Endothelial cell of umbilical vein (primary cell): ENCODE results near the gene CFTR. TPM values are rescaled to one million over a fixed set of nuclear protein-coding genes. Genes with fewer than 3 reads are reported as not detected.

ENCODE experiments used
- BruUV-seq: library from RNA; stranded (reverse); fragments of 400-500 nt; replicated peaks from 2 replicates; lab custom pipeline; 2021; lab: Mats Ljungman, UMichigan
- CTCF ChIA-PET: fragments of 300-600, 350-600 bp; sonication (Branson Sonifier 250); formaldehyde crosslinking; loops from one replicate; lab custom pipeline; 2021; ENCODE audit warnings: antibody characterized with exemption, inconsistent platforms; lab: Charles Lee
- POLR2A ChIA-PET: fragments of 300-600, 350-600 bp; sonication (Branson Sonifier 250); formaldehyde crosslinking; loops from one replicate; lab custom pipeline; 2021; ENCODE audit warnings: antibody characterized with exemption, inconsistent platforms; lab: Charles Lee
- DNase-seq: peaks from one replicate; pipeline ENCODE4 v3.0.0-alpha.2; 2011; ENCODE audit warnings: low read depth, low spot score
- FAIRE-seq: peaks from 2 replicates; lab custom pipeline; 2011; peaks lifted over from hg19 to GRCh38; lab: Jason Lieb, UNC
- H2AFZ ChIP-seq: 2 replicates; pipeline ENCODE4 v1.6.0; 2012; ENCODE audit warnings: low read depth, low read length, control low read depth, inconsistent platforms
- H3K27ac ChIP-seq: 2 replicates; pipeline ENCODE4 v1.5.1; 2011; ENCODE audit warnings: low read depth, mild to moderate bottlenecking, control low read depth, low read length, moderate library complexity; ENCODE audit not compliant: insufficient read depth
- H3K27me3 ChIP-seq, 2 experiments: 2 replicates each; pipeline versions ENCODE4 v1.6.0 to v1.6.1; 2011; ENCODE audit warnings: low read length in 2 of 2, mixed read lengths in 1 of 2; ENCODE audit not compliant: control insufficient read depth in 2 of 2, insufficient read depth in 2 of 2
- H3K36me3 ChIP-seq, 2 experiments: 2 replicates in 1 of 2; 3 replicates in 1 of 2; pipeline ENCODE4 v1.5.1; 2011; ENCODE audit warnings: low read length in 2 of 2, mild to moderate bottlenecking in 1 of 2, moderate library complexity in 1 of 2; ENCODE audit not compliant: control insufficient read depth in 2 of 2, insufficient read depth in 2 of 2; ENCODE audit errors: extremely low read depth in 1 of 2
- H3K4me1 ChIP-seq: 3 replicates; pipeline ENCODE4 v1.5.1; 2011; ENCODE audit warnings: mild to moderate bottlenecking, low read length; ENCODE audit not compliant: control insufficient read depth, insufficient read depth; ENCODE audit errors: extremely low read depth
- H3K4me2 ChIP-seq: 2 replicates; pipeline ENCODE4 v1.6.1; 2011; ENCODE audit warnings: low read length, control low read depth, mixed read lengths; ENCODE audit not compliant: insufficient read depth
- H3K4me3 ChIP-seq, 3 experiments: fragments of 200-600 bp in 1 of 3; sonication (generic), shearing (Covaris generic) in 1 of 3; replicated peaks in 1 of 3; 2 replicates each; pipeline ENCODE4 v1.5.1; 2011 to 2016; ENCODE audit warnings: control low read depth in 3 of 3, low read length in 3 of 3, mild to moderate bottlenecking in 2 of 3, inconsistent platforms in 1 of 3, low read depth in 1 of 3, moderate library complexity in 1 of 3; ENCODE audit not compliant: insufficient read depth in 1 of 3
- H3K79me2 ChIP-seq: 2 replicates; pipeline ENCODE4 v1.6.0; 2012; ENCODE audit warnings: low read length, inconsistent platforms; ENCODE audit not compliant: control insufficient read depth, insufficient read depth
- H3K9ac ChIP-seq: replicated peaks from 2 replicates; pipeline ENCODE3; 2011; ENCODE audit warnings: low read length, control low read depth; ENCODE audit not compliant: insufficient read depth; ENCODE audit errors: extremely low read depth
- H3K9me1 ChIP-seq: replicated peaks from 3 replicates; pipeline ENCODE4 v1.6.0; 2011; ENCODE audit warnings: mild to moderate bottlenecking, low read length; ENCODE audit not compliant: control insufficient read depth, insufficient read depth; ENCODE audit errors: extremely low read depth
- H3K9me3 ChIP-seq: replicated peaks from 2 replicates; pipeline ENCODE4 v1.5.1; 2012; ENCODE audit warnings: low read length, inconsistent platforms; ENCODE audit not compliant: control insufficient read depth, insufficient read depth
- H4K20me1 ChIP-seq: replicated peaks from 2 replicates; pipeline ENCODE3; 2011; ENCODE audit warnings: mild to moderate bottlenecking, low read length; ENCODE audit not compliant: control insufficient read depth, insufficient read depth; ENCODE audit errors: extremely low read depth
- CTCF ChIP-seq, 2 donors: IDR thresholded peaks; 1 replicate in 1 of 2; 2 replicates in 1 of 2; pipeline ENCODE4 v1.5.1; 2011; ENCODE audit warnings: low read length in 2 of 2, mild to moderate bottlenecking in 2 of 2, moderate library complexity in 2 of 2, control low read depth in 1 of 2, inconsistent platforms in 1 of 2, low read depth in 1 of 2; ENCODE audit not compliant: insufficient read depth in 1 of 2; ENCODE audit errors: extremely low read depth in 1 of 2
- EZH2 ChIP-seq: IDR thresholded peaks from 2 replicates; pipeline ENCODE4 v1.6.1; 2012; ENCODE audit warnings: borderline replicate concordance, low read depth, mild to moderate bottlenecking, moderate library complexity, low read length, inconsistent platforms; ENCODE audit not compliant: severe bottlenecking
- FOS ChIP-seq: IDR thresholded peaks from 2 replicates; pipeline ENCODE4 v1.6.1; 2011; ENCODE audit warnings: mild to moderate bottlenecking, low read length, moderate library complexity, borderline replicate concordance; ENCODE audit not compliant: insufficient read depth
- GATA2 ChIP-seq: IDR thresholded peaks from 2 replicates; pipeline ENCODE4 v1.7.0; 2011; ENCODE audit warnings: low read depth, mild to moderate bottlenecking, moderate library complexity, mixed read lengths, low read length; ENCODE audit not compliant: insufficient read length, insufficient read depth
- JUN ChIP-seq: IDR thresholded peaks from 2 replicates; pipeline ENCODE4 v1.6.1; 2011; ENCODE audit warnings: borderline replicate concordance, low read depth; ENCODE audit not compliant: insufficient read length, insufficient read depth
- MAX ChIP-seq: IDR thresholded peaks from 2 replicates; pipeline ENCODE4 v1.6.1; 2011; ENCODE audit not compliant: insufficient read depth, insufficient read length
- MYC ChIP-seq: IDR thresholded peaks from one replicate; pipeline ENCODE4 v1.6.1; 2011; ENCODE audit warnings: mild to moderate bottlenecking, low read depth, low read length
- POLR2A ChIP-seq: IDR thresholded peaks from 2 replicates; pipeline ENCODE4 v1.6.1; 2012; ENCODE audit warnings: low read depth, mild to moderate bottlenecking, control low read depth, low read length
- POLR2AphosphoS5 ChIP-seq: IDR thresholded peaks from 2 replicates; pipeline ENCODE4 v1.6.1; 2012; ENCODE audit warnings: low read depth, mild to moderate bottlenecking, control low read depth, low read length, moderate library complexity; ENCODE audit not compliant: insufficient read depth
- dilution Hi-C: fragments of 300-500 bp; cut with MboI; formaldehyde crosslinking; loops from one replicate; pipeline ENCODE4 v1.15.0; 2019; ENCODE audit warnings: low sequenced_read_pairs; ENCODE audit not compliant: extremely low pct_ligation_motif_present
- intact Hi-C: fragments of 100-400 bp; cut with micrococcal nuclease; formaldehyde crosslinking; loops from one replicate; pipeline ENCODE4 v1.10.0; 2022
- polyA plus RNA-seq, 4 experiments: library from polyadenylated mRNA; depleted of rRNA in 3 of 4; stranded (reverse) in 3 of 4; unstranded in 1 of 4; fragments of >200 nt; gene quantifications; 2 replicates each; pipeline versions ENCODE4 v1.2.1 to v1.2.3, GENCODE V29; 2011 to 2012; ENCODE audit warnings: missing spikeins in 1 of 4
- total RNA-seq: library from RNA; stranded (reverse); gene quantifications from 2 replicates; pipeline ENCODE4 v1.2.3, GENCODE V29; 2021

CFTR gene
- total and polyA plus RNA-seq, 2 donors (not counting 3 experiments of a cell fraction or from before 2014, with no cell fraction given) = 0.03 TPM; not detected in 1

GRCh38 chr7:117619681-117620080, 139.9 kb downstream of the CFTR start:
- Histone ChIP-seq H3K27me3 (no peaks in the 10 kb centered on the region), H4K20me1 (no peaks in the 10 kb centered on the region), H3K4me1 (no peaks in the 10 kb centered on the region), H3K9me3 (no peaks in the 10 kb centered on the region), H3K27ac (no peak overlapping the region), H3K4me2 (no peak overlapping the region), H3K4me3 (no peak overlapping the region), H3K9me1 (no peaks in the 10 kb centered on the region), H3K36me3 (no peaks in the 10 kb centered on the region), H2AFZ (no peak overlapping the region), H3K79me2 (no peaks in the 10 kb centered on the region), H3K9ac (no peak overlapping the region)
- DNase-seq = no peak
- dilution Hi-C loops (no loop called here), intact Hi-C loops (no loop called here)
- BruUV-seq = no TSS peak
- ChIA-PET POLR2A (no interaction called here), CTCF (interaction anchor here (2.2 kb wide), 1 partner anchor 10 kb away, joined by 5 read pairs; no protein-coding TSS in a partner anchor)
- TF ChIP-seq JUN (no peak), POLR2AphosphoS5 (no peak), MAX (no peak), FOS (no peak), CTCF (IDR thresholded peaks at IDR 0.05; ENCODE audit: extremely low read depth in 1 of 2, insufficient read depth in 1 of 2, low read depth in 1 of 2, low read length in 2 of 2) (no peak), MYC (no peak), POLR2A (no peak), GATA2 (no peak), EZH2 (no peak)
- FAIRE-seq = no peak
